Measurements from ENCODE around the gene RERE.

RERE gene

GRCh38 chr1:8318436-8318835, 499.0 kb downstream of the RERE start:
- no peak overlapping the region for H3K27ac ChIP-seq (ENCODE audit: low read depth in 2 of 2, low read length in 2 of 2)

DNA sequence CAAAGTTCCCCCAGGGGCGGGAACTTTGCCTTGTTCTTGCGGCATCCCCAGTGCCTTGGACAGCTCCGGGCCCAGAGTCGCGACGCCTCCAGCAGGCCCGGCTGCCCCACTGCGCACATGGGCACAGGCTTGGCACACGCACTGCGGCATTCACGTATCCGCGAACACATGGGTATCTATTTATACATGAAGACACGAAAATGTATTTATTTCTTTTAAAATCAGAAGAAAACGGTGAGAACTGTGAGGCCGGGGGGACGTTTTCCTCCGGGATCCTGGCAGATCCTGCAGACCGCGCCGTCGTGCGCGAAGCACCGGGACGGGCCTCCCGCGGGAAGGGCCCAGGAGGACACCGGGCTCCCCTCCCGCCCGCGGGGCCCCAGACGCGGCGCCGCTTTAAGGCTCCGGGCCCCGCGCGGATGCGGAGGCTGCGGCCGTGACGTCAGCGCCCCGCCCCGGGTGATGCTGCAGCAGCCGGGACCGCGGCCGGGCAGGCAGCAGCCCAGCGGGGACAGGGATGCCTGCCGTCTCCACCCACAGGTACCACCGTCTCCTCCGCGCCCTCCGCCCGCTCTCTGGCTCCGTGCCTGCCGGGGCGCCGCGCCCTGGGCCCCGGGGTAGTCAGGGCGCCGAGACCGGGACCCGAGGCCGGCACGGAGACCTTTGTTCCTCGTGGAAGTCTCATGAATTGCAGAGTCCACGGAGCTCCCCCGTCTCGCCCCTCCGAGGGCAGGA, 499.6 kb downstream of the RERE start, which contains the start of gene SLC45A1:
TSS of gene SLC45A1 (plus strand) at position 468 of the 735 bp plus-strand sequence. CDS start 6,216 bp downstream, outside the sequence.
- H3K4me1 ChIP-seq (ENCODE audit: control insufficient read depth in 2 of 2, insufficient read depth in 2 of 2, low read length in 2 of 2) = peaks cover 4 to 18% of the 10 kb centered on the region in 2 donors
- H3K4me3 ChIP-seq (ENCODE audit: low read length in 2 of 2) = peak within 1 kb of the TSS; percentile 57 to 62
- H3K9ac ChIP-seq (ENCODE audit: low read depth in 1 of 2, low read length in 2 of 2) = peak within 1 kb of the TSS in 1 of 2 donors; percentile 45
- no peaks in the 10 kb centered on the region for H3K36me3 ChIP-seq (ENCODE audit: control insufficient read depth in 2 of 2, insufficient read depth in 2 of 2, low read length in 2 of 2)
- H3K27me3 ChIP-seq (ENCODE audit: control insufficient read depth in 2 of 2, insufficient read depth in 2 of 2, low read length in 2 of 2) = peaks cover 2 to 8% of the 10 kb centered on the region in 2 donors
- H3K27ac ChIP-seq (ENCODE audit: low read depth in 2 of 2, low read length in 2 of 2) = no peak within 1 kb of the TSS
- no peaks in the 10 kb centered on the region for H3K9me3 ChIP-seq (ENCODE audit: control insufficient read depth in 2 of 2, low read length in 2 of 2)

More at GRCh38 chr1:8318436-8318835, 499.0 kb downstream of the RERE start:
- H3K27me3 ChIP-seq (ENCODE audit: control insufficient read depth in 2 of 2, insufficient read depth in 2 of 2, low read length in 2 of 2) = peaks cover 2 to 8% of the 10 kb centered on the region in 2 donors
- no peaks in the 10 kb centered on the region for H3K36me3 ChIP-seq (ENCODE audit: control insufficient read depth in 2 of 2, insufficient read depth in 2 of 2, low read length in 2 of 2)
- peak overlapping the region in 1 of 2 donors; percentile 45 for H3K9ac ChIP-seq (ENCODE audit: low read depth in 1 of 2, low read length in 2 of 2)
- H3K4me3 ChIP-seq (ENCODE audit: low read length in 2 of 2) = peak overlapping the region; percentile 57 to 62
- no peaks in the 10 kb centered on the region for H3K9me3 ChIP-seq (ENCODE audit: control insufficient read depth in 2 of 2, low read length in 2 of 2)
- H3K4me1 ChIP-seq (ENCODE audit: control insufficient read depth in 2 of 2, insufficient read depth in 2 of 2, low read length in 2 of 2) = peaks cover 4 to 18% of the 10 kb centered on the region in 2 donors

- Histone ChIP-seq H3K27me3 (ENCODE audit: control insufficient read depth in 2 of 2, insufficient read depth in 2 of 2, low read length in 2 of 2) (peaks cover 2 to 8% of the 10 kb centered on the region in 2 donors), H3K9me3 (ENCODE audit: control insufficient read depth in 2 of 2, low read length in 2 of 2) (no peaks in the 10 kb centered on the region), H3K4me3 (ENCODE audit: low read length in 2 of 2) (no peak overlapping the region), H3K4me1 (ENCODE audit: control insufficient read depth in 2 of 2, insufficient read depth in 2 of 2, low read length in 2 of 2) (peaks cover 4 to 18% of the 10 kb centered on the region in 2 donors), H3K9ac (ENCODE audit: low read depth in 1 of 2, low read length in 2 of 2) (no peak overlapping the region), H3K27ac (ENCODE audit: low read depth in 2 of 2, low read length in 2 of 2) (no peak overlapping the region), H3K36me3 (ENCODE audit: control insufficient read depth in 2 of 2, insufficient read depth in 2 of 2, low read length in 2 of 2) (no peaks in the 10 kb centered on the region)
Measured at GRCh38 chr1:8315573-8316475, 501.6 kb downstream of the RERE start.

- peaks cover 2 to 8% of the 10 kb centered on the region in 2 donors for H3K27me3 ChIP-seq (ENCODE audit: control insufficient read depth in 2 of 2, insufficient read depth in 2 of 2, low read length in 2 of 2)
- H3K4me3 ChIP-seq (ENCODE audit: low read length in 2 of 2) = no peak overlapping the region
- H3K4me1 ChIP-seq (ENCODE audit: control insufficient read depth in 2 of 2, insufficient read depth in 2 of 2, low read length in 2 of 2) = peaks cover 4 to 18% of the 10 kb centered on the region in 2 donors
- H3K36me3 ChIP-seq (ENCODE audit: control insufficient read depth in 2 of 2, insufficient read depth in 2 of 2, low read length in 2 of 2) = no peaks in the 10 kb centered on the region
- H3K9me3 ChIP-seq (ENCODE audit: control insufficient read depth in 2 of 2, low read length in 2 of 2) = no peaks in the 10 kb centered on the region
- no peak overlapping the region for H3K27ac ChIP-seq (ENCODE audit: low read depth in 2 of 2, low read length in 2 of 2)
- no peak overlapping the region for H3K9ac ChIP-seq (ENCODE audit: low read depth in 1 of 2, low read length in 2 of 2)
Measured at GRCh38 chr1:8314346-8315280, 502.8 kb downstream of the RERE start.

DNA sequence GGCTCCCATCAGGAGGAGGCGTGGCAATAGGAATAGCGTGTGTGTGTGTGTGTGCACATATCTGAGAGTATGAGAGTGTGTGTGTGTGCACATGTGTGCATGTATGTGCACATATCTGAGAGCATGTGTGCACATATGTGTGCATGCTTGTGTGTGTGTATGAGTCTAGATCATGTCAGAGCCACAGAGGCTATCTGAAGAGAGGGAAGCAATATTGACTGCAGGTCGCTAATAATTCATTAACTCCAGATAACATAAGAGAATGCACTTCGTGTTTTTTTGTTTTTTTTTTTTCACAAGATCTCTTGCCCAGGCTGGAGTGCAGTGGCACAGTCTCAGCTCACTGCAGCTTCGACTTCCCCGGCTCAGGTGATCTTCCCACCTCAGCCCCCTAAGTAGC, 504.2 kb downstream of the RERE start:
- H3K9me3 ChIP-seq (ENCODE audit: control insufficient read depth in 2 of 2, low read length in 2 of 2) = no peaks in the 10 kb centered on the region
- no peak overlapping the region for H3K27ac ChIP-seq (ENCODE audit: low read depth in 2 of 2, low read length in 2 of 2)
- no peaks in the 10 kb centered on the region for H3K36me3 ChIP-seq (ENCODE audit: control insufficient read depth in 2 of 2, insufficient read depth in 2 of 2, low read length in 2 of 2)
- H3K4me1 ChIP-seq (ENCODE audit: control insufficient read depth in 2 of 2, insufficient read depth in 2 of 2, low read length in 2 of 2) = peaks cover 2 to 13% of the 10 kb centered on the region in 2 donors
- no peak overlapping the region for H3K4me3 ChIP-seq (ENCODE audit: low read length in 2 of 2)
- peaks cover 0 to 5% of the 10 kb centered on the region in 2 donors for H3K27me3 ChIP-seq (ENCODE audit: control insufficient read depth in 2 of 2, insufficient read depth in 2 of 2, low read length in 2 of 2)
- H3K9ac ChIP-seq (ENCODE audit: low read depth in 1 of 2, low read length in 2 of 2) = no peak overlapping the region

GRCh38 chr1:8312235-8313218, 504.9 kb downstream of the RERE start:
- peaks cover 0 to 10% of the 10 kb centered on the region in 2 donors for H3K4me1 ChIP-seq (ENCODE audit: control insufficient read depth in 2 of 2, insufficient read depth in 2 of 2, low read length in 2 of 2)
- H3K9ac ChIP-seq (ENCODE audit: low read depth in 1 of 2, low read length in 2 of 2) = no peak overlapping the region
- H3K27me3 ChIP-seq (ENCODE audit: control insufficient read depth in 2 of 2, insufficient read depth in 2 of 2, low read length in 2 of 2) = peaks cover 0 to under 1% of the 10 kb centered on the region in 2 donors
- no peak overlapping the region for H3K27ac ChIP-seq (ENCODE audit: low read depth in 2 of 2, low read length in 2 of 2)
- no peaks in the 10 kb centered on the region for H3K9me3 ChIP-seq (ENCODE audit: control insufficient read depth in 2 of 2, low read length in 2 of 2)
- no peak overlapping the region for H3K4me3 ChIP-seq (ENCODE audit: low read length in 2 of 2)
- H3K36me3 ChIP-seq (ENCODE audit: control insufficient read depth in 2 of 2, insufficient read depth in 2 of 2, low read length in 2 of 2) = no peaks in the 10 kb centered on the region

DNA sequence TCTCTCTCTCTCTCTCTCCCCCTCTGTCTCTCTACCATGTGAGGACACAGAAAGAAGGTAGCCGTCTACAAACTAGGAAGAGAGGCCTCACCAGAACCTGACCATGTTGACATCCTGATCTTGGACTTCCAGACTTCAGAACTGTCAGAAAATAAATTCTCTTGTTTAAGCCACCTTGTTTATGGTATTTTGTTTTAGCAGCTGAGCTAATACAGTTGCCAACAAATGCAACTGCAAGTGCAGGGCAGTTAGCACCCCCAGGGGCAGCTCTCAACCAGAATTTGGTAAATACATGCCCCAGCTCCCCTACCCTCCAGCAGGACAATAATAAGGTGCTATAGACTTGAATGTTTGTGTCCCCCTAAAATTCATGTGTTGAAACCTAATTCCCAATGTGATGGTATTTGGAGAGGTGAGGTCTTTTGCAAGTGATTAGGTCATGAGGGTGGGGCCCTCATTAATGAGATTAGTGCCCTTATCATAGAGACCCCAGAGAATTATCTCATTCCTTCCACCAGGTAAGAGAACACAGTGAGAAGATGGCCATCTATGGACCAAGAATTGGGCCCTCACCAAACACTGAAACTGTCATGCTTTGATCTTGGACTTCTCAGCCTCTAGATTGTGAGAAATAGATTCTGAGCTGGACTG, 506.2 kb downstream of the RERE start:
- no peaks in the 10 kb centered on the region for H3K27me3 ChIP-seq (ENCODE audit: control insufficient read depth in 2 of 2, insufficient read depth in 2 of 2, low read length in 2 of 2)
- H3K9me3 ChIP-seq (ENCODE audit: control insufficient read depth in 2 of 2, low read length in 2 of 2) = no peaks in the 10 kb centered on the region
- H3K4me1 ChIP-seq (ENCODE audit: control insufficient read depth in 2 of 2, insufficient read depth in 2 of 2, low read length in 2 of 2) = peaks cover 0 to 10% of the 10 kb centered on the region in 2 donors
- H3K9ac ChIP-seq (ENCODE audit: low read depth in 1 of 2, low read length in 2 of 2) = no peak overlapping the region
- no peak overlapping the region for H3K27ac ChIP-seq (ENCODE audit: low read depth in 2 of 2, low read length in 2 of 2)
- no peak overlapping the region for H3K4me3 ChIP-seq (ENCODE audit: low read length in 2 of 2)
- no peaks in the 10 kb centered on the region for H3K36me3 ChIP-seq (ENCODE audit: control insufficient read depth in 2 of 2, insufficient read depth in 2 of 2, low read length in 2 of 2)

DNA sequence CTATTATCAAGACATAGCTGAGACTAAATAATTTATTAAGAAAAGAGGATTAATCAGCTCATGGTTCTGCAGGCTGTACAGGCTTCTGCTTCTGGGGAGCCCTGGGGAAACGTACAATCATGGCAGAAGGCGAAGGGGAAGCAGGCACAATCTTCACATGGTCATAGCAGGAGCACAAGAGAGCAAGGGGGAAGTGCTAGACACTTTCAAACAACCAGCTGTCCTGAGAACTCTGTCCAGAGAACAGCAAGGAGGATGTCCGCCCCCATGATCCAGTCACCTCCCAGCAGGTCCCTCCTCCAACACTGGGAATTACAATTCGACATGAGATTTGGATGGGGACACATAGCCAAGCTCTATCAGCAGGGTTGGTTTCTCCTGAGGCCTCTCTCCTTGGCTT, 509.8 kb downstream of the RERE start:
- Histone ChIP-seq H3K9ac (ENCODE audit: low read depth in 1 of 2, low read length in 2 of 2) (no peak overlapping the region), H3K27ac (ENCODE audit: low read depth in 2 of 2, low read length in 2 of 2) (no peak overlapping the region), H3K4me3 (ENCODE audit: low read length in 2 of 2) (no peak overlapping the region), H3K9me3 (ENCODE audit: control insufficient read depth in 2 of 2, low read length in 2 of 2) (no peaks in the 10 kb centered on the region), H3K4me1 (ENCODE audit: control insufficient read depth in 2 of 2, insufficient read depth in 2 of 2, low read length in 2 of 2) (no peaks in the 10 kb centered on the region), H3K36me3 (ENCODE audit: control insufficient read depth in 2 of 2, insufficient read depth in 2 of 2, low read length in 2 of 2) (no peaks in the 10 kb centered on the region), H3K27me3 (ENCODE audit: control insufficient read depth in 2 of 2, insufficient read depth in 2 of 2, low read length in 2 of 2) (no peaks in the 10 kb centered on the region)
